Hippocampal formation (tissue), 2 donors: ENCODE measurements around the gene MON1B.
A peak's percentile ranks its signal among the peaks of the same experiment; 100 is the strongest.
"Not testable (repeated sequence)": the region's sequence is repeated elsewhere in the genome, so short reads cannot be mapped to it uniquely, and the experiment has no call there.

Experiments used
- DNase-seq, 2 donors: peaks; one replicate each; lab custom pipeline; 2025; lab: John Stamatoyannopoulos, UW

Gene MON1B

DNA sequence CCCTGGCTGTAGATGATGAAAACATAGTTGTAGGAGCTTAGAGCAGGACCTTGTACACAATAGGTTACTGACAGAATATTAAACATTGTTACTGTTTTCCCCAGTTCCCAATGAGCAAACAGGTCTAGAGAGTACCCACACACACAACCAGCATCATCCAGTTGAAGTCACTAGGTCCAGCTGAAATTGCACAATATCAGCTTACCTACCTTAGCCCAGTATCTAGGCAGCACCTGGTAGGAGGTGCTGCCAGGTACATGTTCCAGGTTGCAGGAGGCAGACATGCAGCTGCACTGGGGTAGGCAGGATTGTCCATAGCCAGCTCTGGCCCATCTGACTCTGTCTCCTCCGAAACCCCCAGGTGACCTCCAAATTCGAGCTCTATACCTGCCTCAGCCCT, 6.8 kb downstream of the MON1B start:
- no peak for DNase-seq

DNA sequence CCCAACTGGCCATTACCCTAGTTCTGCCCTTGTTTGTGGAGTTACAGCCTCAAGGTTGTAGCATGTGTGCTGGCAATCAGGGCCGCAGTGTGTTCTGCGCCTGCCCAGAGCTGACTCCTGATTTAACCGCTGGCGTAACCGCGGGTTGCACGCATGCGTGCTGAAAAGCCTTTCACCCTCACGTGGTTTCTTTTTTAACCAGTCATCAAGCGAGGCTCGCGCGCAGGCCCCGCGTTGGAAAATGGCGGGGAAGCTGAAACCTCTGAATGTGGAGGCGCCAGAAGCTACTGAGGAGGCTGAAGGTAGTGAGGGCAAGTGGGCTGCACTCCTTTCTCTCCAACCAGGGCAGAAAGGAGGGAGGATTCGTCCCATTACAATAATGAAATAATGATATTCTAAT, 8.2 kb downstream of the MON1B start, which contains the start of gene SYCE1L:
Gene SYCE1L, plus strand, starts transcription at position 198 of the 400 bp plus-strand sequence. Its CDS starts 44 bp downstream, at position 242.
- no peak for DNase-seq

DNA sequence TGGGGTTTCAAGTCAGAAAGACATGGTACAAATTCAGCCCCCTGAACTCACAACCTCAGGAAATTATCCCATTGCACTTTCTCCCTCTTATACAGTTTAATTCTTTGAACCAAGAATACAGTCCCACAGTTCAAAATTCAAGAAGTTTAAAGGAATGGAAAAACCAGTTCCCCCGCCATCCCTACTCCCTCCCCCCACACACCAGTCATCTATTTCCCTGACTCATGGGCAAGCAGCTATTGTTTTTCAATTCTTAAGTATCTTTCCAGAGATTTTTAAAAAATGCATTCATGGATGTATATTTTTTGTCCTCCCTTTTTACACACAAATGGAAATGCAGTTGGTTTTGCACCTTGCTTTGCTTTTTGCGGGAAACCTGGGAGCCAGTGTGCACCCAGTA, 15.5 kb downstream of the MON1B start:
- no peak for DNase-seq

DNA sequence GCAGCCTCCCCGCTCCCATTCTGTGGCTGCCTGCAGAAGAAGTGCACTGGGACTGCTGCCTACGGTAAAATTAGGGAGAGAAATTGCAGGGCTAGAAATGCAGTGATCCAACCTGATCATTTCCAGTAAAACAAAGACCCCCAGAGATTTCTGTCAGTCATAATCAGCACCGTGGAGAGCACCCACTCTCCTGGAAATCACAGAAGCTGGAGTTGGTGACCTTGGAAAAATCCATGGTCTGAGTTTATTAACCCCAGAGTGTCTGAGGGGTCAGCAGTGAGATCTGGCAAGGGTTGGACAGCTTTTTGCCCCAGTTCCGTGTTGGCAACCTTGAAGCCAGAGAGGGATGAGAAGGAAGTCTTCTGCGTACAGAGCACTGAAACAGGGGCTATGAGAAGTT, 16.0 kb downstream of the MON1B start:
- DNase-seq, result no peak

DNA sequence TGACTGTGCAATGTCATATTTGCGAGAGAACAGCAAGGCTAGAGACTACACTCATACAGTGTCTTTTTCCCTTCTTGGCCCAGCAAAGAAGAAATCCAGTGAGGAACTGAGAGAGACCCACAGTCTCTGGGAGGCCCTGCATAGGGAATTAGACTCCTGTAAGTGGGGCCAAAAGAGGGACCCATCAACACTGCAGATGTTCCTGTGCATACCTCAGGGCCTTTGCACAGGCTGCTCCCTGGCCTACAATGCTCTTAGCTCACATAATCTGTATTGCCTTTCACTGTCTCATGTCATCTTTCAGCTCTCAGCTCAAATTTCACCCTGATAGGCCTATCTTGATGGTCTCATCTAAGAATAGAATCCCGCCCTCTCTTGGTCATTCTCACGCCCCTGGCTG, 17.4 kb downstream of the MON1B start:
- DNase-seq, result no peak

DNA sequence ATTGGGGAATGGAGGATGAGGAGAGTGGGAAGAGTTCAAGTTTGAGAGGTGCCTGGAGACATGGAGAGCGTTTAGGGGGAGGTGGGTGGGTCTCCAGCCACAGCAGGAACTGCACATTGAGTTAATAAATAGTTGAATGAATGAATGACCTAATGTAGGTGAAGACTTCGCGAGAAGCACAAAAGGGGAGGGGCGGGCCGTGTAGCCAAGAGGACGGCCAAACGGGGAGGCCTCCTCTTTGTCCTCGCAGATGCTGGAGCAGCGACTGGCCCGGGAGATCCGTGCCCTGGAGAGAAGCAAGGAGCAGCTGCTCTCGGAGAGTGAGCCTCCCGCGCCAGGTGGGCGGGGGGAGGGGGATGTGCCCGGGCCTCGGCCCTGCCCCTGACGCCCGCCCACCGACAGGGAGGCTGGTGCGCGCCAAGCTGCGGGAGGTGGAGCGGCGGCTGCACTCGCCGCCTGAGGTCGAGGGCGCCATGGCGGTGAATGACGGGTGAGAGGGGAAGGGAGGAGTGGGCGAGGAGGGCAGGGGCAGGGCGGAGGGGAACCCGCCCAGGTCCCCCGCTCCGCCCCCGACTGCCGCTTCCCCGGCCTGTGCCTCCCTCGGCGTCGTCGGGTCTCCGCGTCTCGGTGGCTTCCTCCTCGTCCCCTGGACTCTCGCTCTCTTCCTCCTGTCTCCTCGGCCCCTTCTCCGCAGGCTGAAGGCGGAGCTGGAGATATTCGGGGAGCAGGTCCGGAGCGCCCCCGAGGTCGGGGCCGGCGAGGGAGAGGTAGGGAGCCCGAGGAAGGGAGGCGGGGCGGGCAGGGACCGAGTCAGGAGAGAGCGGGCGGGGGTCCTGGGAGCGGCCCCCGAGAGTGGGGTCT, 21.1 kb downstream of the MON1B start:
- DNase-seq, result no peak

DNA sequence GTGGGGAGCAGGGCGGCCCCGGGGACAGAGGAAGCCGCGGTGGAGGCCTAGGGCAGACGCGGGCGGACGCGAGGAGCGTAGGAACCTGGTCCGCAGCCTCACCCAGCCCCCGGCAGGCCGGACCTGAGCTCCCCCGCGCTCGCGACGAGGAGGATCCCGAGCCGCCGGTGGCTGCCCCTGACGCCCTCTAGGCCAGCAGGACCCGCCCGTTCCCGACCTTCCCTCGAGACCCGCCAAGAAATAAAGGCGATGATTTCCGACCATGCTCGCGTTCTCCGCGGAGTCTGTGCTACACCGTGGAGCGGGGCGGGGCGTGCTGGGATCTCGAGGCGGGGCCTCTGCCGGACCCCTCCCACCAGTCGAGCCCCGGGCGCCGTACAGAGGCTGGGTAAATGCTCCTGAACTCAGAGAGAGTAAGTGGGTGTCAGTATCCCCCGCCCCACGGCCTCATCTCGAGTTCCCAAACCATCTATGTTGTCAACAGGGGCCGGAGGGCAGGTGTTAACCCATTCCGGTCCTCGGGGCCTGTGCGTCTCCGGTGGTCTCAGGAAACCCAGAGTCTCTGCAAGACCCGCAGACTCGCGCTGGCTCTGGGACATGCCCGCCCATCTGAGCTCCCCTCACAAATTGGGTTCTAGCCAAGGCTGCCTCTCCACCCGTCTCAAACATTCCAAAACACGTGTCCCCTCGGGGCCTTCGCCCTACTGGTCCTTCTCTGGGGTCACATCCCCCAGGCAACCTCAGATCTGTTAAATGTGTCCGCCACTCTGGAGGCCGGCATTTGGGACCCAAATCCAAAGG, 22.0 kb downstream of the MON1B start:
- no peak for DNase-seq

DNA sequence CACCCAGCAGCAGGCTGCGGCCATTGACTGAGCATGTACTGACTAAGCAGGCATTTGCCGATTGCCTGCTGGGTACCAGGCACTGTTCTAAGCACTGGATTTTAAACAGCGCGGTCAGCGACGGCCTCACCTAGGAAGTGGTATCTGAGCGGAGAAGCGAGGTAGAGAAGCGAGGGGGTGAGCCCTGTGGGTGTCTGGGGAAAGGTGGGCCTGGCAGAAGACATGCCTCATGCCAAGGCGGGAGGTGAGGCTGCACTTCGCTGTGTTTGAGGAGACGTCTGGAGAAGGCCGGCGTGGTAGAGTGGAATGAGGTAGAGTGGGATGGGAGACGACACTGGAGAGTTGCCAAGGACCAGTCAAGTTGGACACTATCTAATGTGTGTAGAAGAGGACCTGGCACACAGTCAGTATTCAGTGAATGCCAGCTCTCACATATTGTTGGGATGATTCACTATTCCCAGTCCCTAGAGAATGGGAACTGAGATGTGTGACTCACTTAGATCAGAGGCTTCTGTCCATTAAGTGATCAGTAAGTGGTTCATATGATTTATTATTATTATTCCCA, 22.6 kb downstream of the MON1B start:
- DNase-seq, result peak in 1 of 2 donors; percentile 5

DNA sequence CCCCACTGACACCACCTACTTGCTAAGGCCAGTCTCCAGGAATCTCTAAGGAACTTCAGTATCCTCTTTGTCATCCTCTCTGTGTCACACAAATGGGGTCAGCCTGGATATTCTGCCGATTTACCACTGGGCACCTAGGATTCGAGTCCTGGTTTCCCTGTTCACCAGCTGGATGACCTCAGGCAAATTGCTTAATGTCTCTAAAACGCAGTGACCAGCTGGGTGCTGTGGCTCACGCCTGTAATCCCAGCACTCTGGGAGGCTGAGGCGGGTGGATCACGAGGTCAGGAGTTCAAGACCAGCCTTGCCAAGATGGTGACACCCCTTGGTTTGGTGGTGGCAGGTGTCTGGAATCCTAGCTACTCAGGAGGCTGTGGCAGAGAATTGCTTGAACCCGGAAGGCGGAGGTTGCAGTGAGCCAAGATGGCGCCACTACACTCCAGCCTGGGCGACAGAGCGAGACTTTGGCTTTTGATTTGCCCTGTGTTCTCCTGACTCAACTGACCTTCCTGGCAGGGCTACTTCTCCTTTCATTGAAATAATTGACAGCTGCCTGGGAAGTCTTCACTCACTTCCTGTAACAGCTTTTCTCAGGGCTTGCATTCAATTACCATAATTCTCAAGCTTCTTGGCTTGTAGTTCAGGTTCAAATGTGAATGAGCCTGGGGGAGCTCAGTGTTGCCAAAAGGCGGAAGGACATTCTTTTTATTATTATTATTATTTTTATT, 23.6 kb downstream of the MON1B start:
- no peak for DNase-seq

DNA sequence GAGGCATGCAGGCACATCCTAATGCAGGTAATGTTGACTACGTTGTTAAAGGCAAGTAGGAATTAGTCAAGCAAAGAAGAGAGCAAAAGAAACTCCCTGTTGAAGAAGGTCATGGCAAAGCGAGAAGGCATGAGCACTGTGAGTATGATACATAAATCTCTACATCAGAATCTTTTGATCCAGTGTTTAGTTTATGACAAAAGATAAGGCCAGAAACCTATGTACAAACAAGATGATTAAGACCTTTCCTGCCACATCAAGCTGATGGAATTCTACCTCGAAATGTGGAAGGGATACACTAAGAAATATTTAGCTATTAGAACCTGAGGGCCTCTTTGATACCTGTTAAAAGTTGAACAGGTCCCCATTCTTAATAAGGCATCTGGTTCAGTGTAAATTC, 28.4 kb downstream of the MON1B start:
- no peak for DNase-seq

DNA sequence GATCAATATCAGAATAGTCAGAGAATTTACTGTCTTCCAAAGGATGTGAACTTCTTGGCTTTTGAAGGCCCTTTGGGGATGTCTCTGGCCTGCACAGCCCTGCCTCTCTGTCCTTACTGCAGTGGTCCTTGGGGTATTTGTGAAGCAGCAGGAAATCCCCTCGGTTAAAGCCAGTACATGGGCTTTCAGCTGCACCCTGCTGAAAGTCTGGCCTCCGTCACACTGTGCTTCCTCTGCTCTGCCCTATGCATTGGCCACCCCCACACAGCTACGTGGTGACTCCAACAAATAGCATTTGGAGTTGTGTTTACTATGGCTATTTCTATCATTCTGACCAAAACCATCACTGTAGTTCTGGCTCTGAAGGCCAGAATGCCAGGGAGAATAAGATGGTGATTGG, 29.4 kb downstream of the MON1B start:
- DNase-seq, result no peak

DNA sequence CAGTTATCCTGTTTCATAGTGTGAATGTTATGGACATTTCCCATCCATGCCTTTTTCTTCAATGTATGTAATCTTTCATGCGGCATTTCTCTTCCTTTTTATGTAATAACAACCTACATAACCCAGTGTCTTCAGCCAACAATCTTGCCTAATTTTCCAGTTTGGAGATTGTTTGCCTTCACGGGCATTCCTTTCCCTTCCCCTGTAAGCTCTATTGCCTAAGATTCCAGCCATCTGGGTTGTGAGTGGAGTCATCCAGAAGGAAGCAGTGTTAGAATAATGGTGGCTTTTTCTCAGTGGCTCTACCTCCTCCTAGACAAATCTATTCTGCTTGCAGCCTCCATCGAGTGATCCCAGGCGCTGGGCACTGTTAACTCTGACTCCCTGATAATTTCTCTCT, 30.5 kb downstream of the MON1B start:
- no peak for DNase-seq

DNA sequence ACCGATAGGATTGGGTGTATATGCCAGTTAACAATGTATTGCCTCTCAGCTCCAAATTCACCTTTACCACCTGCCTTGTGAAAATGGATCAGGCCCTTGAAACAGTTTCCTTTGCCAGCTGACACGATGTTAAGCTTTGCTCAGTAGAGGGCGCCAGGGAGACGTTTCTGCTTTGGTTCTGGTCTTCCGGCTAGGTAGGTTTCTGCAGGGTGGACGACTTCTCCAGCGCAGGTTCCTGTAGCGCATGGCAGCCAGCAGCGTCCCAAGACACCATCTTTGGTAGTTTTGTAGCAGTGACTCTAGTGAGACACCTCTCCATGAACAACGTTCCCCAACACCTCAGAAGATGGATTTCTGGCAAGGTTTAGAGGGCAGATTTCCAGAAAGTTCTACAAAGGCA, 32.2 kb downstream of the MON1B start:
- no peak for DNase-seq

DNA sequence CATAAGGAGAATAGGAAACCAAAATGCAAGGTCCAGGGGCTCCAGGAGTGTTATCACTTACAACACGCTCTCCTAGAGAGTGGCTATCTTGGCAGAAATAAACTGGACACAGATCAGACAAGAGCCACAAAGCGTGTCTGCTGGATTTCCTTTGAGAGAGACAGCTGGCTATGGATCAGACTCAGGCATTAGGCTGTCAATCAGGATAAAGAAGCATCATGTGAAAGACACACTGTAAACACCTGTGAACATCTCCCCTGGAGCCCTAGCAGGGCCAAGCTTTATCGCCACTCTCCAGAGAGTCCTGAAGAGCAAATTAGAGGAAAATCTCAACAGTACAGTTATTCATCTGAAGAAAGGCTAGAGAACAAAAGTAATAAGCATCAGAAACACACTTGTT, 34.2 kb downstream of the MON1B start:
- DNase-seq, result no peak

DNA sequence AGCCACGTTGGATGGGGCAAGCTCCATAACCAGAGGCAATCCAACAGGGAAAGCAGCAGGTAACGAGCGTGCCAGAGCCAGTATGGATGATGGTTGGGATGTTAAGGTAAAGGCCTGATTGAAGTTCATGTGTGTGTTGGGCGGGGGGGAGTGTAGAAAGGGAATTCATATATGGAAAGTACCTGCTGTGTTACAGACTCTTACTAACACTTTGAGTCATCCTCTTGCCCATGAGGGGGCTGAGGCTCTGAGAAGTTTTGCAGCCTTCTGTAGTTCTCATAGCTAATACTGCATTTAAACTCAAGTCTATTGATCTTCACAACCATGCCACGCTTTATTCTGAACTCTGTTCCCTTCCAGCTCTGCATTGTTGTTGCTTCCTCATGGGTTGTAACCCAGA, 36.8 kb downstream of the MON1B start:
- DNase-seq, result no peak

DNA sequence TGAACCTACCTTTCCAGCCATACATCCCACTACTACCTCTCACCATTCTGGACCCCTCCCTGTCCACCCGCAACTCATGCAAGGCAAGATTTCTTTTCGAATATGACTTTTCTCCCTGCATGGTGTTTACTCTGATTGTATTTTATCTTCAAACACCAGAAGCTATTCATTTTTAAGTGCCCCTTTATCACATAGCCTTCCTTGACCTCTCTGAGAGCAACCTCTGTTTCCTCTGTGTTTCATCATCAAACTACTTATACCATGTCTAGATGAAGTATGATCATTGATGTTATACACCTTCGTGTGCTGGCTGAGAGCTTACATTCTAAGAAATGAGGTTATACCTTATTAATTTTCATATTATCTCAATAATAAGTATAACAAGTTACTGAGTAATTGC, 40.1 kb downstream of the MON1B start:
- no peak for DNase-seq

DNA sequence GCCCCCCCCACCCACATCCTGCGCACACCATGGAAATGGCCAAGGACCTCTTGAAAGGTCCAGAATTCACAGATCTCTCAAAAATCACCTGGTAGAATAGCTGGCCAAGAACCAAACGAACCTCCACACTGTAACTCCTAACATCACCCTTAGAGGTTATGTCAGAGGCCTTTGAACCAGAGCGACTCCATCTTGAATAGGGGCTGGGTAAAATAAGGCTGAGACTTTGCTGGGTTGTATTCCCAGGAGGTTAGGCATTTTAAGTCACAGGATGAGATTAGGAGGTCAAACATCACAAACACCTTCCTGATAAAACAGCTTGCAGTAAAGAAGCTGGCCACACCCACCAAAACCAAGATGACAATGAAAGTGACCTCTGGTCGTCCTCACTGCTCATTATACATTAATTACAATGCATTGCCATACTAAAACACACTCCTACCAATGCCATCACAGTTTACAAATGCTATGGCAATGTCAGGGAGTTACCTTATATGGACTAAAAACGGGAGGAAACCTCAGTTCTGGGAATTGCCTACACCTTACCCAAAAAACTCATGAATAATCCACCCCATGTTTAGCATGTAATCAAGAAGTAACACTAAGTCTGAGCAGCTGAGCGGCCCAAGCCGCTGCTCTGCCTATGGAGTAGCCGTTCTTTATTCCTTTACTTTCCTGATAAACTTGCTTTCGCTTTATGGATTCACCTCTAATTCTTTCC, 43.0 kb downstream of the MON1B start:
- DNase-seq, result no peak

DNA sequence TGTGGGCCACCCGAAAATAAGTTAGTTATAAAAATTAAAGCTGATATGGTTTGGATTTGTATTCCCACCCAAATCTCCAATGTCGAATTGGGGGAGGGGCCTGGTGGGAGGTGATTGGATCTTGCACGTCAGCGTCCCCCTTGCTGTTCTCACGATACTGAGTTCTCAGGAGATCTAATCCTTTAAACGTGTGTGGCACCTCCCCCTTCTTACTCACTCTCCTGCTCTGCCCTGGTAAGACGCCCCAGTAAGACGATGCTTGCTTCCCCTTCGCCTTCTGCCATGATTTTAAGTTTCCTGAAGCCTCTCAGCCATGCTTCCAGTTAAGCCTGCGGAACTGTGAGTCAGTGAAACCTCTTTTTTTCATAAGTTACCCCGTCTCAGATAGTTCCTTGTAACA, 43.6 kb downstream of the MON1B start:
- DNase-seq, result no peak

DNA sequence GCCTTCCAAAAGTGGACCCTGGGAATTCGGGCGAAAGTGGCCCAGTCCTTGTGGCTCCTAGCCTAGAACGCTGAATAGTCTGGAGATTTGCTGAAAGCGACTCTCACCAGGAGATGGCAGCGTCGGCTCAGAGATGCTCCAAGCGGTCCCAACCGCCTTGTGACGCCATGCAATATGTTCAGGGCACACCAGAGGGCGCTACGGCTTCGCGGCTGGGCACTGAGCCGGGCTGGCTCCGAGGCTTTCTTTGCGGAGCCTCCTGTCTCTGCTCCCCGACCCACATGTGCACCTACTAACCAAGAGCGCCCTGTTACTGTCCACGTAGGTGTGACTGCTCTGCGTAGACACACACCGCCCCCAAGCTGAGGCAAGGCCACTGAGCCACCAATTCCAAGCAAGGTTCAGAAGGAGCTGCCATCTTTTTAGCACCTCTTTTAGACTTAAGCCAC, 45.1 kb downstream of the MON1B start:
- peak; percentile 80 to 84 for DNase-seq

DNA sequence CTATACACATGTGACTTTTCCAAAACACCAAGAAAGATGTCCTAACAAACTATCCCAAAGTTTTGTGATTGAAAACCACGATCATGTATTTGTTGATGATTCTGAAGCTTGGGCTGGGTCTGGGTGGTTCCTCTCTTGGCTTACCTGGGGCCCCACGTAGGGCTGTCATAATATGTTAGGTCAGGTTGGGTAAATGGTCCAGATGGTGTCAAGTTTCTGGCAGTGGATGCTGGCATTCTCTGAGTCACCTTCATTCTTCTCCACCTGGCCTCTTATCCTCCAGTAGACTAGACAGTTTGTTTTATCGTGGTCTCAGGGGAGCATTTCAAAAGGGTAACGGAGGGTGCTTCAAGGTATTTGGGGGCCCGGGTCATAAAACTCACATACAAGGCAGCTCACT, 47.6 kb downstream of the MON1B start:
- no peak for DNase-seq

DNA sequence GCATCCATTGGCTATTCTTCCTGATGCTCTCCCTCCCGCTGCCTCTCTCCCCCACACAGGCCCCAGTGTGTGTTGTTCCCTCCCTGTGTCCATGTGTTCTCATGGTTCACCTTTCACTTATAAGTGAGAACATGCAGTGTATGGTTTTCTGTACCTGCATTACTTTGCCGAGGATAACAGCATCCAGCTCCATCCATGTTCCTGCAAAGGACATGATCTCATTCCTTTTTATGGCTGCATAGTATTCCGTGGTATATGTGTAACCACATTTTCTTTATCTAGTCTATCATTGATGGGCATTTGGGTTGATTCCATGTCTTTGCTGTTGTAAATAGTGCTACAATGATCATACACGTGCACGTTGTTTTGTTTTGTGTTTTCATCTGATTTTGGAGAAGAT, 51.5 kb downstream of the MON1B start:
- DNase-seq, result not testable (repeated sequence)
